ENCODE results near the gene SDR42E2.
"Not testable (repeated sequence)": the region's sequence is repeated elsewhere in the genome, so short reads cannot be mapped to it uniquely, and the experiment has no call there.

Gene SDR42E2

DNA sequence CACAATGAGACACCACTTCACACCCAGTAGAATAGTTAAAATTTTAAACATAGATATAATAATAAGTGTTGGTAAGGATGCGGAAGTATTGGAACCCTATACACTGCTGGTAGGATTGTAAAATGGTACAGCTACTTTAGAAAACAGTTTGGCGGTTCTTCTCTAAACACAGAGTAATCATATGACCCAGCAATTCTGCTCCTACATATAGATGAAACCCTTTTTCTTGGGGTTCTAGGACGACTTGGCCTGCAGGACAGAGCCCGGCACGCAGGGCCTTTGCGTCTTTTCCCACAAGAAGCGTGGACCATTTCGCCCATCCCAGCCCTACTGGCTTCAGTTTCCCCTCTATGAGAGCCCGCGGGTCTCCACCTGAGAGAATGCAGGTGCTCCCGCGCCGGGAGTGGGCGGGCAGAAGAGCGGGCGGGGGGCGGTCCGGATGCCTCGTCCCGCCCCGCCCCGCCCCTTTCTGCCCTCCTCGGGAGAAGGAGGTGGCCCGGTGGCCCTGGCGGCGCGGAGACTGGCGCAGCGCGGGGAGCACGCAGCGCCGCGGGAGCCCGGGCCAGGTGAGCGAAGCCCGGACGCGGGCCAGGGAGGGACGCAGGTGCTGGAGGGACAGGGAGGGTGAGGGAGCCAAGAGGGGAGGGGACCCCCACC is at the start of gene SDR42E2:
TSS of gene SDR42E2 (plus strand) at position 508 of the 657 bp plus-strand sequence. CDS start 3,077 bp downstream, outside the sequence.
- peak; percentile 83 for DNase-seq (ENCODE audit: low spot score)

DNA sequence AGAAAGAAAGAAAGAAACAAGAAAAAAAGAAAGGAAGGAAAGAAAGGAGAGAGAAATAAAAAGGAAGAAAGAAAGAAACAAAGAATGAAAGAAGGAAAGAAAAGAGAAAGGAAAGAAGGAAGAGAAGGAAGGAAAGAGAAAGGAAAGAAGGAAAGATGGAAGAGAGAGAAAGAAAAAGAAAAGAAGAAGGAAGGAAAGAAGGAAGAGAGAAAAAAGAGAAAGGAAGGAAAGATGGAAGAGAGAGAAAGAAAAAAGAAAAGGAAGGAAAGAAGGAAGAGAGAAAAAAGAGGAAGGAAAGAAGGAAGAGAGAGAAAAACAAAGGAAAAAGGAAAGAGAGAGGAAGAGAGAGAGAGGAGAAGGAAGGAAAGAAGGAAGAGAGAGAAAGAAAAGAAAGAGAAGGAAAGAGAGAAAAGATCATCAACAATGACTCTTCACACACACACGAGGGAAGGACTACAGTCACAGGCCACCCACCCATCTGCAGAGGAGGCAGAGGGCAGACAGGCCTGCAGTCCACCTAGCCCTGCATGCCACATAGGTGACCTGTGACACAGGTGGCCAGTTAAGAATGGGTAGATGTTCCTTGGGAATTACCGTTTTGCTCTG is 46.1 kb upstream of the SDR42E2 start:
- DNase-seq (ENCODE audit: low spot score), result no peak

DNA sequence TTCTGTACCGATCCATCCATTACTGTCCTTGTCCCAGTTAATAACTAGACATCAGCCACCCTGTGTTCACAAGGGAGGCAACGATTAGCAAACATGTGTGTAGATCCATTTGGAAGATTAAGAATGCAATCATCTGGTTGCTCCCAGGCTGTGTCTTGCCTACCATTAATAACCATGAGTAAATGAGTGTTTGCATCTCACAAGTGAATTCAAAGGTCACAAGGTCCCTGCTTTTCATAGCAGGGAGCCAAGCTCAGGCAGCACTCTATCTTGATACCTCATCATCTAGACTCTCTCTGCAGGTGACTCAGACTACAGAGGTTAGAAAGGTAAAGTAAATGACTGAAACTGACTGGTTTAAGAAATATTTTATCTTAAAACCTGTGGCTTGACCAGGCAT is 44.7 kb upstream of the SDR42E2 start:
- DNase-seq (ENCODE audit: low spot score), result no peak

DNA sequence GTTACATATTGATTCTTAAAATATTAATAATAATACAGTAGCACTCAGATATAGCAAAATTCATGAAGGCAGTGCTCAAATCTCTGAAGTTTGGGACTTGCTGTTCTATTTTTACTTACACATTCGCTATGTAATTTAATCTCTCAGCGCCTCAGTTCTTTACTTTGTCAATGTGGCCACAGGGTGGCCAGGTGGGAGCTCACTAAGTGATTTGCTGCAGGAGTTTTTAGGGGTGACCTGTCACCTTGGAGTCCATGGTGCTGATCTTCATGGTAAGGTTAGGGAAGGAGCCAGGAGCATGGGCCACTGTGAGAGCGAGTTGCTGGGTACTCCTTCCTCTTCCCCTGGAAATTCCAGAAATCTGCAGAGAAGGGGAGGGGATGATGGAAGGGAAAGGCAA is 41.9 kb upstream of the SDR42E2 start:
- DNase-seq (ENCODE audit: low spot score), result no peak

DNA sequence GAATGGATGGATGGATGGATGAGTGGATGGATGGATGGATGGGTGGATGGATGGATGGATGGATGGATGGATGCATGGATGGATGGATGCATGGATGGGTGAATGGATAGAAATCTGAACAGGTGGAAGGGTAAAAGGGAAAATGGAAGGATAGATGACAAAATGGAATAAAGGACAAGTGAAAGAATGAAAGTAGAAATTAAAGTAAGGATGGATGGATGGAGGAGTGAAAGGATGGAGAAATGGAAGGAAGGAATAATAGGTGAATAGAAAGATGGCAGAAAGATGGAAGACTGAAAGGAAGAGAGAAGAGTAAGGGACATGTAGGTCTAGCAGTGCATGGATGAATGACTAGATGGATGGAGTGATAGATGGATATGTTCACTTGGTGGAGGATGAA is 40.1 kb upstream of the SDR42E2 start:
- DNase-seq (ENCODE audit: low spot score), result no peak

DNA sequence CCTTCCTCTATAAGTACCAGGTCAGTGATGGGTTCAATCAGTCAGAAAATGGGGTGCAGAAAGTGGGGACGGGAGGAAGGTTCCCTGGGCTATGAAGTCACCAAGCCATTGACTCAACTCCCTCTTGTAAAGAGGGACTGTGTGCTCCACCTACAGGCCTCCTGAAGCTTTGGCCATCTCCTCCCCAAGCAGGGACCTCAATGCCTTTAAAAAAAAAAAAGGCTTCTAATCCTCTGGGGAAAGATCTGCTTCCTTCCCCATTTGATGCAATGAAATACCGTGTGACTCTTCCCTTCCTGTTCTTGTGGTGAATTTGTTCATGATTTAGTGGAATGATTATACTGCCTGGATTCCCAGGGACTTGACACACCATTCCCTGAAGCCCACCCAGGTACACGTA is 39.2 kb upstream of the SDR42E2 start:
- DNase-seq (ENCODE audit: low spot score), result peak; percentile 21

DNA sequence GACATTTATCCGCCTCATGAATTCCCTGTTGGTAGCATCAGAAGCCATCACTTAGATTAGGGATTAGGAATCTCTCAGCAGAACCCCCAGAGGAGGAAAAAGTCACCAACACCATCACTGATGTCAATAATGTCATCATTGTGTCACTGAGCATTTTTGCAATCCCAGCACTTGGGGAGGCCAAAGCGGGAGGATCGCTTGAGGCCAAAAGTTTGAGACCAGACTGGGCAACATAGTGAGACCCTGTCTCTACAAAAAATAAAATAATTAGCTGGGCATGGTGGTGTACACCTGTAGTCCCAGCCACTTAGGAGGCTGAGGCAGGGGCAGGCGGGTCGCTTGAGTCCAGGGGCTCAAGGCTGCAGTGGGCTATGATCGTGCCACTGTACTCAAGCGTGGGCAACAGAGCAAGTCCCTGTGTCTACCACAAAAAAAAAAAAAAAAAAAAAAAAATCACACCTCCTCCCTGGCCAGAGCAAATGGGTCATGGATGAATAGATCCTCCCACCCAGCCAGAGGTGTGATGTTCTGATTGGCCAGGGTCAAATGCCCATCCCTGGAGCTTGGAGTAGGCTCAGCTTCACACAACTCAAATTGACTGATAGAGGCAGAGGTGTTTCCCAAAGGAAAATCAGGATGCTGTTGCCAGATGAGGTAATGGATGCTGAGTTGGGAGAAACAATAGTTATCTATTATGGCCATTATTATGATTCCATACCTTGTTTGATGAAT is 38.4 kb upstream of the SDR42E2 start:
- no peak for DNase-seq (ENCODE audit: low spot score)

DNA sequence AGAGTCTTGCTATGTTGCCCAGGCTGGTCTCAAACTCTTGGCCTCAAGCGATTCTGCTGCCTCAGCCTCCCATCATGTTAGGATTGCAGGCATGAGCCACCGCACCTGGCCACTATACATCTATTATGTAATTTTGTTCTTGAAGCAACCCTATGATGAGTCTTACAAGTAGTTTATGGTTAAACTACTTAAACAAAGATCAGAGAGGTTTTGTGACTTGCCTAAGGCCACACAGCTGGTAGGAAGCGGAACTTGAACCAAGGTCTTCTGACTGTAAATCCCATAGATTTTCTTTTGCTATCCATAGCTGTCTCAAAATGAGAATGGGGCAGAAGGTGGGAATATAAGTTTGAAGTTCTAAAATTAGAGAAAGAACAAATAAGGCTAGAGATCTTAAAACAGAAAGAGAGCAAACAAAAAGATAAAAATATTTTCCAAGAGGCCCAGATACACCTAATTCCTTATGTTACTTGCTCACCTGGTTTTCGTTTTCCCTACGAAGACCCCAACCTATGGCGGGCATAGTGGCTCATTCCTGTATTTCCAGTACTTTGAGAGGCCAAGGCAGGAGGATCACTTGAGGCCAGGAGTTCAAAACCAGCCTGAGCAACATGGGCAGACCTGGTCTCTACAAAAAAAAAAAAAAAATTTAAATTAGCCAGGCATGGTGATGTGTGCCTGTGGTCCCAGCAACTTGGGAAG is 37.6 kb upstream of the SDR42E2 start:
- no peak for DNase-seq (ENCODE audit: low spot score)

DNA sequence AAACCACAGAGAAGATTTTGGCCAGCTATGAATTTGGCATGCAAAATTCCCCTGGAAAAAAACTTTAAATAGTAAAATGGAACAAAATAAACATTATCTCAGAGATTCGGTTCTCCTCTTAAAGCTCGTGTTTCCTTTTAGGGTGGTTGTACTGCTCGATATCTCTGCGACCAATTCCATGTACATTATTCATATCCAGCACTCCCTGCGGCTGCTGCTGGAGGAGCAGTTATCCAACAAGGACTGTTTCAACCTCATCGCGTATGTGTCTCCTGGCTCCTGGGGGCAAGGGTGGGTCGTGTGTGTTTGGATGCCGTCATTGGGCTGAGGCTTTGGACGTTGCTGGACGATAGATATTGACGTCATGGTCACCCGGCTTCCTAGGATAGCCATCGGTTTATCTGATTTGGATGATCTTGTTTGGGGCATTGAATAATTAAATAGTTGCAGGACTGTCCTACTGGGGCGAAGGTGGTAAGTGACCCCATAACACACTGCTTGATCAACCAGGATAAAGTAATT is 36.2 kb upstream of the SDR42E2 start:
- no peak for DNase-seq (ENCODE audit: low spot score)

DNA sequence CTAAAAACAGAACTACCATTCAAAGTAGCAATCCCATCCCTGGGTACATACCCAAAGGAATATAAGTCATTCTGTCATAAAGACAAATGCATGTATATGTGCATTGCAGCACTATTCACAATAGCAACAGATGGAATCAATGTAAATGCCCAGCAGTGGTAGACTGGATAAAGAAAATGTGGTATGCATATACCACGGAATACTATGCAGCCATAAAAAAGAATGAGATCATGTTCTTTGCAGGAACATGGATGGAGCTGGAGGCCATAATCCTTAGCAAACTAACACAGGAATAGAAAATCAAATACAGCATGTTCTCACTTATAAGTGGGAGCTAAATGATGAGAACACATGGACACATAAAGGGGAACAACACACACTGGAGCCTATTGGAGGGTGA is 33.8 kb upstream of the SDR42E2 start:
- not testable (repeated sequence) for DNase-seq (ENCODE audit: low spot score)

DNA sequence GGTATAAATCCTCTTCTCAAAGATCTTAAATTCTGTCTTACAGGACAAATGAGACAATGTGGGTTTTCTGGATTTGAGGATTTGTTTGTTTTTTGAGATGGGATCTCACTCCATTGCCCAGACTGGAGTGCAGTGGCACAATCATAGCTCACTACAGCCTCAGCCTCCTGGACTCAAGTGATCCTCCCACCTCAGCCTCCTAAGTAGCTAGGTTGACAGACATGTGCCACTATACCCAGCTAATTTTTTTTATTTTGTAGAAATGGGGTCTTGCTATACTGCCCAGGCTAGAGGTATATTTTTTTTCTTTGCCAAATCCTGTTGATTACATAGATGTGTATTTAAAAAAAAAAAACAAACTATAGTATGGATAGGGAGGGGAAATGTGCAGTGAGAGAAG is 31.8 kb upstream of the SDR42E2 start:
- DNase-seq (ENCODE audit: low spot score), result no peak

DNA sequence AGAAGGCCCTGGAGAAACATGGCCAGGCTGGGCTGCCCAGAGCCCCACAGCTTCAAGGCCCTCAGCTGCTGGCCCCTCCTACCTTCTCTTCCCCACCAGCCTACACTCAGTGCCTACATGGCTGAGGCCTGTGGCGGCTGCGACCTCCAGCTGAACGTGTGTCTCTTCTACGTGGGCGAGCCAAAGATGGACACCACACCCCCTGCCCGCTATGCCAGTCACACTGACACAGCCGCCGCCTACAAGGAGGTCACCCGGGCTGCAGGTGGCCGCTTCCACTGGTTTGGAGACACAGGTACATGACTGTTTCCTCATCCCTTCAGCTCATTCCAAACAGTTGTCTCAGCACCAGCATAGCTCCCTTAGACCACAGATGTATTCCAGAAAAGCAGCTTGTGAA is 29.5 kb upstream of the SDR42E2 start:
- no peak for DNase-seq (ENCODE audit: low spot score)

DNA sequence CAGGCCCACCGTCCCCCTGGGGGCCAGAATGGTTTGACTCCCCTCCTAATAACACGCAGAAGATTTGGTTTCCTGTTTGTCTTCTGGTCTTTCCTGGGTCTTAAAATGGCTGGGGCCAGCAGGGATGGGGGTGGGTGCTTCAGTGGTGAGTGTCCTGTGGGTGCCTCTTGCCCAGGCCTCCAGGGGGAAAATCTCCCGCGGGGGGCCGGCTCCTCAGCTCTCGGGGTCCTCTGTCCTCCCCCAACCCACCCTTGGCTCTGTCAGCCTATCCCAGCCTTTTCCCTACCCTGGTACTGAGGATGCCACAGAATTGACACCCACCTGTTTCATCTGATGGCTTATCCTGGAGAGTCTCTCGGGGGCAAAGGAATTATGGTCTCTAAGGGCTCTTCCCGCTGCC is 23.8 kb upstream of the SDR42E2 start:
- DNase-seq (ENCODE audit: low spot score), result no peak

DNA sequence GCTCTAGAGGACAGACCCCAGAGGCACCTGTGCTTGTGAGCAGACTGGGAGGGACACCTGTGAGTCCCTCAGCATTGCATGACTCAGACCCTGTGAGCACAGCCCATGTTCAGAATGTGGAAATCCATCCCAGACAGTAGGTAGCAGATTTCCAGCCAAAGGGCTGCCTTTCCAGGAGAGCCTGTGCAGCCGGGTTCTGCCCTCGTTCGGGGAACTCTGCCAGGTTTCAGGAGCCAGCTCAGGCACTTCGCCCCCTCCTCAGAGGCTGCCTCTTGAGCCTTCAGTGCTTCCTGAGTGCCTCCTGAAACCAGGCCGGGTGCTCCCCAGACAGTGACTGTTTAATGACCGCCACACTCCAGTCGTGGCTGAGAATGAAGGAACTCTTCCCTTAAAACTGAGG is 23.3 kb upstream of the SDR42E2 start:
- DNase-seq (ENCODE audit: low spot score), result no peak

DNA sequence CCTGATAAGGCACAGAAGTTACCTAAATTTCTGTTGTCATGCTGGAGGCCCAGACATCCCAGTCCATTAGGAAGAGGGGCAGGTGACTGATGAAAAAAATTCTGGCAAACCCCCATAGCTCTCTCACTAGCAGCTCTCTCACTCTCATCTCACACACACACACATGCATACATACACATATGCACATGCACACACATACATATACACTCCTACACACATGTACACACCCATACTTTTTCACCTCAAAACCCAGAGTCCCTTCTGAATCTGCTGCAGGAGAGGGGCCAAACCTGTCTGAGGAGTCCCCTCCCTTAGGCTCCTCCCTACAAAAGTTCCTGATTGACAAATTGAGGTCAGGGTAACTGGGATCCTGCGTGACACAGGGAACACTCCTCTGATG is 22.6 kb upstream of the SDR42E2 start:
- DNase-seq (ENCODE audit: low spot score), result no peak

DNA sequence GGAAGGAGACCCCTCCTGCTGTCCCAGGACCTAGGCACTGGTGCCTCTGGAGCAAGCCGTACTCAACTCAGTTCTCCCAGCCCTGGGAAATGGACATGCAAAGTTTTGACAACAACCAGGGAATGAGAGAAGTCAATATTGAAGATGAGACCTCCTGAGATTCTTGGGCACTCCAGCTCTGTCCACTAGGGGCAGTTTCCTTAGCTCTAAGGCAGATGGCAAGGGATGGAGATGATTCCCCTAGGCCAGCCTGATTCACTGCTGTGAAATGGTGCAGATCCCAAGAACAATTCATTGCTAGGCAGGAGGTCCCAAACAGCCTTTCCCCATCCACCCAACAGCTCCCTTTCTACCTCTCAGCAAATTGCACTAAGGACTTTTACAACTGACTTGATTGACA is 20.5 kb upstream of the SDR42E2 start:
- DNase-seq (ENCODE audit: low spot score), result peak; percentile 18

DNA sequence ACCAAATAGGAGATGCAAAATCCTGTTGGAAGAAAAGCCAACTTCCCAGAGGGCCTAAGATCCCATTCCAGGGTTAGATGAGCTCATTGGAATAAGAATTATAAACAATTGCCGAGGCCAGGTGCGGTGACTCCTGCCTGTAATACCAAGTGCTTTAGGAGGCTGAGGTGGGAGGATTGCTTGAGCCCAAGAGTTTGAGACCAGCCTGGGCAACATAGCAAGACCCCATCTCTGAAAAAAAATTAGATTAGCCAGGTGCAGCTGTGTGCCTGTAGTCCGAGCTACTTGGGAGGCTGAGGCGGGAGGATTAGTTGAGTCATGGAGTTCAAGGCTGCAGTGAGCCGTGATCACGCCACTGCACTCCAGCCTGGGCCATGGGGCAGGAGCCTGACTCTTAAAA is 17.8 kb upstream of the SDR42E2 start:
- no peak for DNase-seq (ENCODE audit: low spot score)

DNA sequence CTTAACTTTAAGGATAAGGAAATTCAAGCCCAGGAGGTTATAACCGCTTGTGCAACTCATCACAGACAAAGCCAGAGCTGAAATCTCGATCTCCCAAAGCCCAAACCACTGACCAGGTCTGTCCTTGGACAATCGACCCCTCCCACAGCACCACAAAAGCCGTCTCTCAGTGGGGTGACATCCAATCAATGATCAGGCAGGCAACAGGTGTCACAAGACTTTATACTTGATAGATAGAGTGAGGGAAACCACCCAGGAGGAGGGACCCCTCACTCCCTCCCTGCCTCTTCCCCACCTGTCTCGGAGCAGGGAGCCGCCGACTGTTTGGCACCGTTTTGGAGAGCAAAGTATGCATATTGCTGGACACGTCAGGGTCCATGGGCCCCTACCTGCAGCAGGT is 14.5 kb upstream of the SDR42E2 start:
- no peak for DNase-seq (ENCODE audit: low spot score)

DNA sequence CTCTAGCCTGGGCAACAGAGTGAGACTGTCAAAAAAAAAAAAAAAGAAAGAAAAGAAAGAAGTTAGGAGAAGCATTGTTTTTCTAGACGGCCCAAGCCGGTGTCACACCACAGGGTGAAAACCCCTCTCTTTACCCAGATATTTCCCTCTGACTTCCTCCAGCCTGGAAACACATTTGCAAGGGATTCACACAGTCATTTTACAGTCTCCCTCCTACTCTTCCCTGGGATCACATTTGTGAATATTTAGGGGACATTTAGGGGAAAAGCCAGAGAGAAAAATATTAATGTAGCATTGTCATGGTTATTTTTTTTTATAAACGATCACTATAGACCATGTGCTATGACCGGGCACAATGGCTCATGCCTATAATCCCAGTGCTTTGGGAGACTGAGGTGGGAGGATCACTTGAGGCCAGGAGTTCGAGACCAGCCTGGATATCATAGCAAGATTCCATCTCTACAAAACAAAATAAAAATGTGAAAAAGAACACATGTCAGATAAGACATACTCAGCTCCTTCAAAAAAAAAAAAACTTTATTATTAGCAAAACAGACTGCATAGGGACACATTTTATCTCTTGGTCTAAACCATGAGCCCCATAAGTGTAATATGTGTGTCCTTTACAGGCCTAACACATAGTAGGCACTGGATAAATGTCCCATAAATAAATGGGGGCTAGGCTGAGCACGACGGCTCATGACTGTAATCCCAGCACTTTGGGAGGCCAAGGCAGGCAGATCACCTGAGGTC is 10.9 kb upstream of the SDR42E2 start:
- no peak for DNase-seq (ENCODE audit: low spot score)

DNA sequence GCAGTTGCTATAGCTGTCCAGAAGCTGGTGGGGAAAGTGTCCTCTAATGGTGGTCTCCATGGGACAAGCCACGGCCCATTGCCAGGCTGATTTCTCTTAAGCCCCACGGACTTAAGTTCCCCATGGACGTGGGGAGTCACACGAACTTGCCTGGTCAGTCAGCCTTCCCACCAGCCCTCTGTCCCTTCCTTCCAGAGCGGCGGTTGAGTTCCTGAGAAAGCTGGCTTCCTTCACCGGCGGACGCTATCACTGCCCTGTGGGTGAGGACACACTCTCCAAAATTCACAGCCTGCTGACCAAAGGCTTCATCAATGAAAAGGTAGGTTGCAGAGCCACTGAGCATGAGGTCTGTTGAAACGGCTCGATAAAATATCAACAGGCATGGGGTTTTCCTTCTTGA is 10.0 kb upstream of the SDR42E2 start:
- no peak for DNase-seq (ENCODE audit: low spot score)

DNA sequence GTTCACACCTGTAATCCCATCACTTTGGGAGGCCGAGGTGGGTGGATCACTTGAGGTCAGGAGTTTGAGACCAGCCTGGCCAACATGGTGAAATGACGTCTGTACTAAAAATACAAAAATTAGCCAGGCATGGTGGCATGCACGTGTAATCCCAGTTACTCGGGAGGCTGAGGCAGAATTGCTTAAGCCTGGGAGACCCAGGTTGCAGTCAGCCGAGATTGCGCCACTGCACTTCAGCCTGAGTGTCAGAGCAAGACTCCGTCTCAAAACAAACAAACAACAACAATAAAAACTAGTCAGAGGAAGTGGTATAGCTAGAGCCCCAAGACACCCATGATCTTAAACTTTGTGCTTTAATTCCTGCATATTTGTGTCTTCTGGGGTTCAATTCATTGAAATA is 9.2 kb upstream of the SDR42E2 start:
- not testable (repeated sequence) for DNase-seq (ENCODE audit: low spot score)

DNA sequence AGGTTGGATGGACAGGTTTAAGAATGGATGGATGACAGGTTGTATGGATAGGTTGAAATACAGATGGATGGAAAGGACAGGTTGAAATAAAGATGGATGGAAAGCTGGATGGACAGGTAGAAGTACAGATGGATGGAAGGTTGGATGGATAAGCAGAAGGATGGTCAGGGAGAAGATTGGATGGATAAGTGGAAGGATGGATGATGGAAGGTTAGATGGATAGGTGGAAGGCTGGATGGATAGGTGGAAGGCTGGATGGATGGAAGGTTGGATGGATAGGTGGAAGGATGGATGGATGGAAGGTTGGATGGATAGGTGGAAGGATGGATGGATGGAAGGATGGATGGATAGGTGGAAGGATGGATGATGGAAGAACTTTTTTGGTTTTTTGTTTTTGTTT is 905 bp upstream of the SDR42E2 start:
- DNase-seq (ENCODE audit: low spot score), result no peak
